HG03439 (cell line): ENCODE measurements around the gene PRTFDC1.

Experiments
- ATAC-seq: cut with Tn5 transposase; IDR thresholded peaks from one replicate; pipeline ENCODE4 v1.9.1; 2021; ENCODE audit warnings: mild to moderate bottlenecking, moderate library complexity; ENCODE audit not compliant: unreplicated experiment

PRTFDC1 gene

GRCh38 chr10:24804956-24805355 is 147.4 kb downstream of the PRTFDC1 start:
- no peak for ATAC-seq

- no peak for ATAC-seq
These were observed 148.0 kb downstream of the PRTFDC1 start for GRCh38 chr10:24804392-24804791.

GRCh38 chr10:24802378-24802777 is 150.0 kb downstream of the PRTFDC1 start:
- no peak for ATAC-seq

- no peak for ATAC-seq
These were observed 151.5 kb downstream of the PRTFDC1 start for GRCh38 chr10:24800861-24801260.
